ENCODE results near the gene EDNRB.
"Not testable (repeated sequence)": the region's sequence is repeated elsewhere in the genome, so short reads cannot be mapped to it uniquely, and the experiment has no call there.

The EDNRB gene

GRCh38 chr13:77918391-77919245, at the start of gene EDNRB:
Gene EDNRB (minus strand): TSS chr13:77918831. CDS start chr13:77918573, 258 bp downstream.
- no peaks in the 10 kb centered on the region for H3K36me3 ChIP-seq (ENCODE audit: control insufficient read depth in 1 of 2, insufficient read depth in 2 of 2, low read length in 2 of 2)
- no peaks in the 10 kb centered on the region for H3K27me3 ChIP-seq (ENCODE audit: control insufficient read depth in 1 of 2, insufficient read depth in 2 of 2, low read length in 2 of 2)
- H3K4me1 ChIP-seq (ENCODE audit: control insufficient read depth in 1 of 2, insufficient read depth in 2 of 2, low read length in 2 of 2): no peaks in the 10 kb centered on the region
- H3K9me3 ChIP-seq (ENCODE audit: control insufficient read depth in 1 of 2, low read length in 2 of 2): peaks cover 0 to 2% of the 10 kb centered on the region in 2 donors
- peak within 1 kb of the TSS; percentile 37 for H3K27ac ChIP-seq (ENCODE audit: low read depth, low read length)
- H3K4me3 ChIP-seq (ENCODE audit: low read depth in 1 of 2, low read length in 2 of 2): peak within 1 kb of the TSS; percentile 60 to 70
- peak within 1 kb of the TSS; percentile 40 to 64 for H3K9ac ChIP-seq (ENCODE audit: low read depth in 1 of 2, low read length in 2 of 2)

GRCh38 chr13:77966671-77967070, 48.0 kb upstream of the EDNRB start:
- H3K36me3 ChIP-seq (ENCODE audit: control insufficient read depth in 1 of 2, insufficient read depth in 2 of 2, low read length in 2 of 2): no peaks in the 10 kb centered on the region
- no peaks in the 10 kb centered on the region for H3K4me1 ChIP-seq (ENCODE audit: control insufficient read depth in 1 of 2, insufficient read depth in 2 of 2, low read length in 2 of 2)
- H3K9ac ChIP-seq (ENCODE audit: low read depth in 1 of 2, low read length in 2 of 2): no peak overlapping the region
- no peaks in the 10 kb centered on the region for H3K27me3 ChIP-seq (ENCODE audit: control insufficient read depth in 1 of 2, insufficient read depth in 2 of 2, low read length in 2 of 2)
- no peaks in the 10 kb centered on the region for H3K9me3 ChIP-seq (ENCODE audit: control insufficient read depth in 1 of 2, low read length in 2 of 2)
- H3K4me3 ChIP-seq (ENCODE audit: low read depth in 1 of 2, low read length in 2 of 2): no peak overlapping the region
- H3K27ac ChIP-seq (ENCODE audit: low read depth, low read length): no peak overlapping the region

- Histone ChIP-seq H3K9me3 (ENCODE audit: control insufficient read depth in 1 of 2, low read length in 2 of 2) (no peaks in the 10 kb centered on the region), H3K27ac (ENCODE audit: low read depth, low read length) (no peak overlapping the region), H3K4me1 (ENCODE audit: control insufficient read depth in 1 of 2, insufficient read depth in 2 of 2, low read length in 2 of 2) (no peaks in the 10 kb centered on the region), H3K27me3 (ENCODE audit: control insufficient read depth in 1 of 2, insufficient read depth in 2 of 2, low read length in 2 of 2) (no peaks in the 10 kb centered on the region), H3K9ac (ENCODE audit: low read depth in 1 of 2, low read length in 2 of 2) (no peak overlapping the region), H3K36me3 (ENCODE audit: control insufficient read depth in 1 of 2, insufficient read depth in 2 of 2, low read length in 2 of 2) (no peaks in the 10 kb centered on the region), H3K4me3 (ENCODE audit: low read depth in 1 of 2, low read length in 2 of 2) (no peak overlapping the region)
Observed at GRCh38 chr13:77952737-77953136, 34.1 kb upstream of the EDNRB start.

GRCh38 chr13:77952276-77952675, 33.6 kb upstream of the EDNRB start:
- Histone ChIP-seq H3K4me1 (ENCODE audit: control insufficient read depth in 1 of 2, insufficient read depth in 2 of 2, low read length in 2 of 2) (no peaks in the 10 kb centered on the region), H3K4me3 (ENCODE audit: low read depth in 1 of 2, low read length in 2 of 2) (no peak overlapping the region), H3K9me3 (ENCODE audit: control insufficient read depth in 1 of 2, low read length in 2 of 2) (no peaks in the 10 kb centered on the region), H3K27ac (ENCODE audit: low read depth, low read length) (no peak overlapping the region), H3K27me3 (ENCODE audit: control insufficient read depth in 1 of 2, insufficient read depth in 2 of 2, low read length in 2 of 2) (no peaks in the 10 kb centered on the region), H3K9ac (ENCODE audit: low read depth in 1 of 2, low read length in 2 of 2) (no peak overlapping the region), H3K36me3 (ENCODE audit: control insufficient read depth in 1 of 2, insufficient read depth in 2 of 2, low read length in 2 of 2) (no peaks in the 10 kb centered on the region)

GRCh38 chr13:77946522-77946921, 27.9 kb upstream of the EDNRB start:
- H3K4me3 ChIP-seq (ENCODE audit: low read depth in 1 of 2, low read length in 2 of 2): no peak overlapping the region
- no peak overlapping the region for H3K27ac ChIP-seq (ENCODE audit: low read depth, low read length)
- H3K9me3 ChIP-seq (ENCODE audit: control insufficient read depth in 1 of 2, low read length in 2 of 2): no peaks in the 10 kb centered on the region
- no peak overlapping the region for H3K9ac ChIP-seq (ENCODE audit: low read depth in 1 of 2, low read length in 2 of 2)
- H3K36me3 ChIP-seq (ENCODE audit: control insufficient read depth in 1 of 2, insufficient read depth in 2 of 2, low read length in 2 of 2): no peaks in the 10 kb centered on the region
- no peaks in the 10 kb centered on the region for H3K27me3 ChIP-seq (ENCODE audit: control insufficient read depth in 1 of 2, insufficient read depth in 2 of 2, low read length in 2 of 2)
- no peaks in the 10 kb centered on the region for H3K4me1 ChIP-seq (ENCODE audit: control insufficient read depth in 1 of 2, insufficient read depth in 2 of 2, low read length in 2 of 2)

GRCh38 chr13:77935063-77935462, 16.4 kb upstream of the EDNRB start:
- H3K27me3 ChIP-seq (ENCODE audit: control insufficient read depth in 1 of 2, insufficient read depth in 2 of 2, low read length in 2 of 2); H3K9ac ChIP-seq (ENCODE audit: low read depth in 1 of 2, low read length in 2 of 2); H3K4me1 ChIP-seq (ENCODE audit: control insufficient read depth in 1 of 2, insufficient read depth in 2 of 2, low read length in 2 of 2); H3K36me3 ChIP-seq (ENCODE audit: control insufficient read depth in 1 of 2, insufficient read depth in 2 of 2, low read length in 2 of 2); H3K9me3 ChIP-seq (ENCODE audit: control insufficient read depth in 1 of 2, low read length in 2 of 2); H3K27ac ChIP-seq (ENCODE audit: low read depth, low read length); H3K4me3 ChIP-seq (ENCODE audit: low read depth in 1 of 2, low read length in 2 of 2): not testable (repeated sequence)

- Histone ChIP-seq H3K9me3 (ENCODE audit: control insufficient read depth in 1 of 2, low read length in 2 of 2) (no peaks in the 10 kb centered on the region), H3K27ac (ENCODE audit: low read depth, low read length) (no peak overlapping the region), H3K9ac (ENCODE audit: low read depth in 1 of 2, low read length in 2 of 2) (no peak overlapping the region), H3K4me1 (ENCODE audit: control insufficient read depth in 1 of 2, insufficient read depth in 2 of 2, low read length in 2 of 2) (no peaks in the 10 kb centered on the region), H3K4me3 (ENCODE audit: low read depth in 1 of 2, low read length in 2 of 2) (no peak overlapping the region), H3K36me3 (ENCODE audit: control insufficient read depth in 1 of 2, insufficient read depth in 2 of 2, low read length in 2 of 2) (no peaks in the 10 kb centered on the region), H3K27me3 (ENCODE audit: control insufficient read depth in 1 of 2, insufficient read depth in 2 of 2, low read length in 2 of 2) (no peaks in the 10 kb centered on the region)
Observed at GRCh38 chr13:77930430-77930829, 11.8 kb upstream of the EDNRB start.

- no peak overlapping the region for H3K27ac ChIP-seq (ENCODE audit: low read depth, low read length)
Observed at GRCh38 chr13:77928909-77929308, 10.3 kb upstream of the EDNRB start.

GRCh38 chr13:77925616-77926015, 7.0 kb upstream of the EDNRB start:
- no peaks in the 10 kb centered on the region for H3K36me3 ChIP-seq (ENCODE audit: control insufficient read depth in 1 of 2, insufficient read depth in 2 of 2, low read length in 2 of 2)
- no peak overlapping the region for H3K27ac ChIP-seq (ENCODE audit: low read depth, low read length)
- no peak overlapping the region for H3K4me3 ChIP-seq (ENCODE audit: low read depth in 1 of 2, low read length in 2 of 2)
- H3K9me3 ChIP-seq (ENCODE audit: control insufficient read depth in 1 of 2, low read length in 2 of 2): no peaks in the 10 kb centered on the region
- no peak overlapping the region for H3K9ac ChIP-seq (ENCODE audit: low read depth in 1 of 2, low read length in 2 of 2)
- H3K27me3 ChIP-seq (ENCODE audit: control insufficient read depth in 1 of 2, insufficient read depth in 2 of 2, low read length in 2 of 2): no peaks in the 10 kb centered on the region
- no peaks in the 10 kb centered on the region for H3K4me1 ChIP-seq (ENCODE audit: control insufficient read depth in 1 of 2, insufficient read depth in 2 of 2, low read length in 2 of 2)

More at GRCh38 chr13:77928909-77929308, 10.3 kb upstream of the EDNRB start:
- Histone ChIP-seq H3K4me1 (ENCODE audit: control insufficient read depth in 1 of 2, insufficient read depth in 2 of 2, low read length in 2 of 2) (no peaks in the 10 kb centered on the region), H3K9me3 (ENCODE audit: control insufficient read depth in 1 of 2, low read length in 2 of 2) (no peaks in the 10 kb centered on the region), H3K4me3 (ENCODE audit: low read depth in 1 of 2, low read length in 2 of 2) (no peak overlapping the region), H3K27me3 (ENCODE audit: control insufficient read depth in 1 of 2, insufficient read depth in 2 of 2, low read length in 2 of 2) (no peaks in the 10 kb centered on the region), H3K9ac (ENCODE audit: low read depth in 1 of 2, low read length in 2 of 2) (no peak overlapping the region), H3K36me3 (ENCODE audit: control insufficient read depth in 1 of 2, insufficient read depth in 2 of 2, low read length in 2 of 2) (no peaks in the 10 kb centered on the region)

- Histone ChIP-seq H3K27ac (ENCODE audit: low read depth, low read length) (no peak overlapping the region), H3K9me3 (ENCODE audit: control insufficient read depth in 1 of 2, low read length in 2 of 2) (peaks cover 0 to 2% of the 10 kb centered on the region in 2 donors), H3K4me3 (ENCODE audit: low read depth in 1 of 2, low read length in 2 of 2) (peak overlapping the region; percentile 60 to 70), H3K36me3 (ENCODE audit: control insufficient read depth in 1 of 2, insufficient read depth in 2 of 2, low read length in 2 of 2) (no peaks in the 10 kb centered on the region), H3K4me1 (ENCODE audit: control insufficient read depth in 1 of 2, insufficient read depth in 2 of 2, low read length in 2 of 2) (no peaks in the 10 kb centered on the region), H3K9ac (ENCODE audit: low read depth in 1 of 2, low read length in 2 of 2) (peak overlapping the region in 1 of 2 donors; percentile 6), H3K27me3 (ENCODE audit: control insufficient read depth in 1 of 2, insufficient read depth in 2 of 2, low read length in 2 of 2) (no peaks in the 10 kb centered on the region)
Observed at GRCh38 chr13:77919921-77920294, 1.3 kb upstream of the EDNRB start.
